ENCODE results near the gene DRG1.
A peak's percentile ranks its signal among the peaks of the same experiment; 100 is the strongest.
"Not testable (repeated sequence)": the region's sequence is repeated elsewhere in the genome, so short reads cannot be mapped to it uniquely, and the experiment has no call there.

DRG1 gene

GRCh38 chr22:31393893-31394292 is 5.5 kb upstream of the DRG1 start:
- no peaks in the 10 kb centered on the region for H3K27me3 ChIP-seq (replicated peaks; ENCODE audit: control insufficient read depth, insufficient read depth, low read length)
- TF ChIP-seq, protein P1, sequence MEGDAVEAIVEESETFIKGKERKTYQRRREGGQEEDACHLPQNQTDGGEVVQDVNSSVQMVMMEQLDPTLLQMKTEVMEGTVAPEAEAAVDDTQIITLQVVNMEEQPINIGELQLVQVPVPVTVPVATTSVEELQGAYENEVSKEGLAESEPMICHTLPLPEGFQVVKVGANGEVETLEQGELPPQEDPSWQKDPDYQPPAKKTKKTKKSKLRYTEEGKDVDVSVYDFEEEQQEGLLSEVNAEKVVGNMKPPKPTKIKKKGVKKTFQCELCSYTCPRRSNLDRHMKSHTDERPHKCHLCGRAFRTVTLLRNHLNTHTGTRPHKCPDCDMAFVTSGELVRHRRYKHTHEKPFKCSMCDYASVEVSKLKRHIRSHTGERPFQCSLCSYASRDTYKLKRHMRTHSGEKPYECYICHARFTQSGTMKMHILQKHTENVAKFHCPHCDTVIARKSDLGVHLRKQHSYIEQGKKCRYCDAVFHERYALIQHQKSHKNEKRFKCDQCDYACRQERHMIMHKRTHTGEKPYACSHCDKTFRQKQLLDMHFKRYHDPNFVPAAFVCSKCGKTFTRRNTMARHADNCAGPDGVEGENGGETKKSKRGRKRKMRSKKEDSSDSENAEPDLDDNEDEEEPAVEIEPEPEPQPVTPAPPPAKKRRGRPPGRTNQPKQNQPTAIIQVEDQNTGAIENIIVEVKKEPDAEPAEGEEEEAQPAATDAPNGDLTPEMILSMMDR (IDR thresholded peaks at IDR 0.05; ENCODE audit: insufficient read depth, low read length, poor library complexity, severe bottlenecking), result no peak
- no peak overlapping the region for H3K4me3 ChIP-seq (replicated peaks; ENCODE audit: low read depth, low read length)
- no peak for DNase-seq (ENCODE audit: extremely low read depth, insufficient read length)
- no peaks in the 10 kb centered on the region for H3K36me3 ChIP-seq (ENCODE audit: control insufficient read depth, insufficient read depth, low read length)

DNA sequence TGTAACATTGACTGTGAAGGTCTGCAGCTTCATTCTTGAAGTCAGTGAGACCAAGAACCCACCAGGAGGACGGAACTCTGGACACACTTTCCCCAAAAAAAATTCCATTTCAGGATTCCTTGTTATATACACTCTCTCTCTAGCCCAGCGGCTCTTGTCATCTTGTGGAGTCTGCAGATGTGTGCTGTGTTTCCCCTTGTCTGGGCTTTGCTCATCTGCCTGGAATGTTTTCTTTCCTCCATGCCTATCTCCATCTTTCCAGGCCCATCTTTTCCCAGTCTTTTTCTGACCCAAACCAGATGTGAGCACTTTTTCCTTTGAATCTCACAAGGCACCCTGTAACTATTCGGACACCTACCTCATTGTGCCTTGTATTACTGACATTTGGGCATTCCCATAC is 5.1 kb upstream of the DRG1 start:
- Histone ChIP-seq H3K27me3 (replicated peaks; ENCODE audit: control insufficient read depth, insufficient read depth, low read length) (no peaks in the 10 kb centered on the region), H3K36me3 (ENCODE audit: control insufficient read depth, insufficient read depth, low read length) (no peaks in the 10 kb centered on the region), H3K4me3 (replicated peaks; ENCODE audit: low read depth, low read length) (no peak overlapping the region)
- TF ChIP-seq, protein P1 (IDR thresholded peaks at IDR 0.05; ENCODE audit: insufficient read depth, low read length, poor library complexity, severe bottlenecking), result no peak
- no peak for DNase-seq (ENCODE audit: extremely low read depth, insufficient read length)

DNA sequence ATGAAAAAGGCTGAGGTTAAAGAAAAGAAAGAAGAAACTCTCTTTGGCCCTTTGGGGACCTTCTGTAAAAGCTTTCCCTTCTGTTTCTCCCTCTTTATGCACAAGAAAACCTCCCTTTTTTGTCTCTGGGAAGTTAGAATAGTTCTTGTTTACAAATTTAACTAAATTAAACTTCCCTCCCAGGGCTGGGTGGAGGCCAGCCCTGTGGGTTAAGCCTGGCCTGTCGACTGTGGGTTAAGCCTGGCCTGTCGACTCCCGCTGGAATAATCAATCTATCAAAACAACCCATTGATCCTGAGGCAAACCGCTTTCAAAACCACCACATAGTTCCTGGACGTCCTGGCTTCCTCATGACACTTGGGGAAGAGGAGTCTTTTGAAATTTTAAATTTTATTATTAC is 1.2 kb upstream of the DRG1 start:
- TF ChIP-seq, protein P1 (IDR thresholded peaks at IDR 0.05; ENCODE audit: insufficient read depth, low read length, poor library complexity, severe bottlenecking), result no peak
- Histone ChIP-seq H3K27me3 (replicated peaks; ENCODE audit: control insufficient read depth, insufficient read depth, low read length) (no peaks in the 10 kb centered on the region), H3K36me3 (ENCODE audit: control insufficient read depth, insufficient read depth, low read length) (no peaks in the 10 kb centered on the region; the same call in 1 of the 2 replicates), H3K4me3 (replicated peaks; ENCODE audit: low read depth, low read length) (no peak overlapping the region)
- no peak for DNase-seq (ENCODE audit: extremely low read depth, insufficient read length)

GRCh38 chr22:31400023-31400397 is 606 bp downstream of the DRG1 start:
- H3K27me3 ChIP-seq (replicated peaks; ENCODE audit: control insufficient read depth, insufficient read depth, low read length), result no peaks in the 10 kb centered on the region
- DNase-seq (ENCODE audit: extremely low read depth, insufficient read length), result no peak
- TF ChIP-seq, protein P1 (IDR thresholded peaks at IDR 0.05; ENCODE audit: insufficient read depth, low read length, poor library complexity, severe bottlenecking), result no peak
- H3K4me3 ChIP-seq (replicated peaks; ENCODE audit: low read depth, low read length), result peak overlapping the region; percentile 97
- H3K36me3 ChIP-seq (ENCODE audit: control insufficient read depth, insufficient read depth, low read length), result no peaks in the 10 kb centered on the region; the same call in 1 of the 2 replicates

DNA sequence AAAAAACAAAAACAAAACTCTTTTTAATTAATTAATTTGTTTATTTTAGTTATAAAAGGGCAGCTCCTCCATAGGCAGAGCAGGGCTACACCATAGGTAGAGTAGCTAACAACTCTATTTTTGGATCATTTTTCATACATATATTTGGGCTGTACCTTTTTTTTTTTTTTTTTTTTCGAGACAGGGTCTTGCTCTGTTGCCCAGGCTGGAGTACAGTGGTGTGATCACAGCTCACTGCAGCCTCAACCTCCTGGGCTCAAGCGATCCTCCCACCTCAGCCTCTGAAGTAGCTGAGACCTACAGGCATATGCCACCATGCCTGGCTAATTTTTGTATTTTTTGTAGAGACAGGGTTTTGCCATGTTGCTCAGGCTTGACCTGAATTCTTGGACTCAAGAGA is 2.9 kb downstream of the DRG1 start:
- not testable (repeated sequence) for DNase-seq (ENCODE audit: extremely low read depth, insufficient read length); H3K4me3 ChIP-seq (replicated peaks; ENCODE audit: low read depth, low read length); H3K27me3 ChIP-seq (replicated peaks; ENCODE audit: control insufficient read depth, insufficient read depth, low read length); H3K36me3 ChIP-seq (ENCODE audit: control insufficient read depth, insufficient read depth, low read length)

GRCh38 chr22:31425331-31426050 is 26.1 kb downstream of the DRG1 start:
- Histone ChIP-seq H3K27me3 (replicated peaks; ENCODE audit: control insufficient read depth, insufficient read depth, low read length) (no peaks in the 10 kb centered on the region), H3K4me3 (replicated peaks; ENCODE audit: low read depth, low read length) (no peak overlapping the region), H3K36me3 (ENCODE audit: control insufficient read depth, insufficient read depth, low read length) (peaks cover 5% of the 10 kb centered on the region)
- DNase-seq (ENCODE audit: extremely low read depth, insufficient read length), result no peak
- TF ChIP-seq, protein P1 (IDR thresholded peaks at IDR 0.05; ENCODE audit: insufficient read depth, low read length, poor library complexity, severe bottlenecking), result no peak
